ENCODE results near the gene ASB4.
A peak's percentile ranks its signal among the peaks of the same experiment; 100 is the strongest.

ASB4 gene

DNA sequence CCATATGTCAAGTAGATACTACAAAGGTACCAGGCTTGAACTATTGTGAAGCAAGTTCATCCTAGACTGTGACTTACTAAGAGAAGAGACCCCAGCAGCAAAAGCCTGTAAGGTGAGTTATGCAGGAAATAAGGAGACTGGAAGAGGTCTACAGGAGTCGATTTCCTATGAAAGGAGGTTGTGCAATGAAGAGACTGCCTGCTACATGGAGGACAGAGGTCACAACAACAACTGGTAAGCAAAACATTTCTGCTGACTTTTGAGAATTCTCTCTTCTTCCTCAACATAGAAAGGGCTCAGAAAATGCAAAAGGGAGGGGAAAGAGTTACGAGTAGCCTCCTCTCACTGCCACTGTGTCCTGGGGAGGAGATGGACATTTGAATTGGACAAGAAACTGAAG is 68.2 kb downstream of the ASB4 start:
- DNase-seq (ENCODE audit: low spot score), result no peak

DNA sequence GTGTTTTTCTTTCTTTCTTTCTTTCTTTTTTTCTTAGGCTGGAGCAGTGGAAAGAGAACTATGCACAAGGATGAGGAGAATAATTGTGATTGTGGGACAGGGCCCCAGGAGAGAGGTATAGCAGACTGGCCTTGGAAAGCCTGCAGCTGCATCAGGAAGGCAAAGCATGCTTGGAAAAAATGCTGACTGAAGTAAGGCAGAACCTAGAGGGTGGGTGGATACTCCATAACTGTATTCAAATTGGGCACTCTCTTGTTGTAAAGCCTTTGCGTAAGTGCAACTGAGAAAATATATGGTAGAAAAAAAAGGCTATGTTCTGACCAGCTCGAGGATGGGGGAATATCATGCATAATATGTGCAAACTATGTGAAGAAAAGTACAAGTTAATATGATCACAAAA is 71.0 kb downstream of the ASB4 start:
- DNase-seq (ENCODE audit: low spot score), result no peak

- no peak for DNase-seq (ENCODE audit: low spot score)
These were observed 73.1 kb downstream of the ASB4 start for GRCh38 chr7:95558864-95559263.

GRCh38 chr7:95560674-95561073 is 74.9 kb downstream of the ASB4 start:
- DNase-seq (ENCODE audit: low spot score), result no peak

- no peak for DNase-seq (ENCODE audit: low spot score)
These were observed 84.0 kb downstream of the ASB4 start for GRCh38 chr7:95569720-95570119.

GRCh38 chr7:95577137-95577536 is 91.4 kb downstream of the ASB4 start:
- DNase-seq (ENCODE audit: low spot score), result peak; percentile 12

GRCh38 chr7:95578299-95578855 is 92.6 kb downstream of the ASB4 start:
- DNase-seq (ENCODE audit: low spot score), result no peak

- DNase-seq (ENCODE audit: low spot score), result no peak
These were observed 93.6 kb downstream of the ASB4 start for GRCh38 chr7:95579318-95579717.

GRCh38 chr7:95581467-95581866 is 95.7 kb downstream of the ASB4 start:
- DNase-seq (ENCODE audit: low spot score), result no peak

GRCh38 chr7:95582578-95583293 is 97.0 kb downstream of the ASB4 start:
- DNase-seq (ENCODE audit: low spot score), result no peak

GRCh38 chr7:95583834-95584621 is 98.3 kb downstream of the ASB4 start:
- DNase-seq (ENCODE audit: low spot score), result no peak

DNA sequence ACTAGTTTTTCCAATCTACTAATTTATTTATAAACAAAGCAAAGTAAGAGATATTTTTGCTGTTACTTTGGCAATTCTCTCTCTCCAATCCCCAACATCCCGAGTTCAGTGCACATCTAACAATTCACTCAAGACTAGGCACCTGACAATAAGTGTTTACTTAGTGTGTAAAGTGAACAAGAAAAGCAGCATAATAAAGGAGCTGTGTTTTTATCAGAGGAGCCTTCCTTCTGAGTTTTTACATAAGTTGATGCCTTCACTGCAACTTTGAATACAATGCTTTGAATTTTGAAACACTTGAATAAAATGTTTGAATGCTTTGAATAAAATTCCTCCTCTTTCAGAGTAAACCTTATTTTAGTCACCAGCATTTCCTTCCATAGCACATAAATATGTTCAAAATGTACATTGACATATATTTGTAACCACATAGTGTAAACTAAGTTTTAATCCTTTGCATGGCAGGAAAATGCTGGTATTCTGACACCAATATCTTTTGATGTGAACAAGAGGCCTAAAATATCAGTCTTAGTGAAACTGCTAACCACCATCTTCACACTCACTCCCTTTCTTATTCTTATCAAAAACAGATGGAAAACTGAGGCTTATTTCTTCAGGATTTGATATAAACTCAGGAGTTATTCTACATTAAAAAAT is 99.2 kb downstream of the ASB4 start:
- DNase-seq (ENCODE audit: low spot score), result no peak

DNA sequence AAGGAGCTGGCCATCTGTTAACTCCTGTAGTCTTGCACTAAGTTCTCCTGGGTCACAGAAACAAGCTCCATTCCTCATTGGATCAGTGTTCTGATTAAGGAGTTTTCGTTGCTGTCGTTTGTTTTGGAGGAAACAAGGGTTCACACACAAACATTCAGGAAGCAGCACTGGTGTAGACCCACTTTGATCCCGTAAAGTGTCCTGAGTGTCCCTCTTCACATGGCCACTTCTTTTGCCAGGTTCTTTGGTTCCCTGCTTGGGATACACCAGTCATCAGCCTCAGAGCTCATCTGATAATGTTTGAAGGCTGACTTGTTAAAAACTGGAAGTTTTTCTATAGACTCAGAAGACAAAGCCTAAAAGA is 99.7 kb downstream of the ASB4 start:
- DNase-seq (ENCODE audit: low spot score), result no peak

- DNase-seq (ENCODE audit: low spot score), result no peak
These were observed 101.2 kb downstream of the ASB4 start for GRCh38 chr7:95586951-95587301.

- DNase-seq (ENCODE audit: low spot score), result no peak
These were observed 103.3 kb downstream of the ASB4 start for GRCh38 chr7:95589031-95589430.

GRCh38 chr7:95589766-95590165 is 104.0 kb downstream of the ASB4 start:
- DNase-seq (ENCODE audit: low spot score), result no peak

Measured in AG08395 (cell line).